Activated T-helper 1 cell treated with anti-CD3 and anti-CD28 coated beads, Interleukin-12 subunit alpha, Interleukin-12 subunit beta, Interleukin-2, Interleukin-4 antibody, amounts not matched to agents 30 ng/mL and 10 ng/mL and 1 ng/mL, durations not matched to agents 14 hours and 24 hours and 36 hours (primary cell): Measurements from ENCODE around the gene RING1. TPM values are rescaled to one million over a fixed set of nuclear protein-coding genes. Genes with fewer than 3 reads are reported as not detected.

Experiments
- DNase-seq: peaks from one replicate; pipeline ENCODE4 v3.0.0; 2021; ENCODE audit warnings: low spot score
- H3K27ac Mint-ChIP-seq: one replicate; pipeline ENCODE4 v1.8.0; 2021; ENCODE audit warnings: mild to moderate bottlenecking, mixed read lengths
- H3K27me3 Mint-ChIP-seq: one replicate; pipeline ENCODE4 v1.8.0; 2022; ENCODE audit warnings: mild to moderate bottlenecking, moderate library complexity, mixed read lengths; ENCODE audit not compliant: insufficient read depth
- H3K36me3 Mint-ChIP-seq: one replicate; pipeline ENCODE4 v1.8.0; 2021; ENCODE audit warnings: low read depth, mixed read lengths
- H3K4me1 Mint-ChIP-seq: one replicate; pipeline ENCODE4 v1.8.0; 2021; ENCODE audit warnings: low read depth, mixed read lengths
- H3K4me3 Mint-ChIP-seq: one replicate; pipeline ENCODE4 v1.8.0; 2021; ENCODE audit warnings: mild to moderate bottlenecking, moderate library complexity, mixed read lengths
- H3K9me3 Mint-ChIP-seq: one replicate; pipeline ENCODE4 v1.8.0; 2021; ENCODE audit warnings: mixed read lengths
- intact Hi-C: fragments of 100-400 bp; cut with micrococcal nuclease; formaldehyde crosslinking; loops from one replicate; pipeline ENCODE4 v1.15.1; 2024
- total RNA-seq: library from RNA; stranded (reverse); gene quantifications from 2 replicates; pipeline ENCODE4 v1.2.3, GENCODE V29; 2022

Gene RING1
- total RNA-seq, 1 donor from 2014 or later, result 53.4 TPM

GRCh38 chr6:33167374-33168283 is 40.7 kb upstream of the RING1 start:
- Mint-ChIP-seq H3K9me3 (no peaks in the 10 kb centered on the region), H3K4me1 (no peaks in the 10 kb centered on the region), H3K27ac (no peak overlapping the region), H3K36me3 (no peaks in the 10 kb centered on the region), H3K27me3 (peaks cover 1% of the 10 kb centered on the region), H3K4me3 (no peak overlapping the region)
- intact Hi-C loops, result no loop called here
- no peak for DNase-seq

- Mint-ChIP-seq H3K27ac (no peak overlapping the region), H3K4me1 (no peaks in the 10 kb centered on the region), H3K36me3 (no peaks in the 10 kb centered on the region), H3K9me3 (no peaks in the 10 kb centered on the region), H3K4me3 (no peak overlapping the region), H3K27me3 (peaks cover 1% of the 10 kb centered on the region)
- intact Hi-C loops, result no loop called here
- DNase-seq, result no peak
Observed at GRCh38 chr6:33168284-33168601, 40.1 kb upstream of the RING1 start.

- H3K27me3 Mint-ChIP-seq, result no peaks in the 10 kb centered on the region
- no peaks in the 10 kb centered on the region for H3K9me3 Mint-ChIP-seq
- H3K4me1 Mint-ChIP-seq, result no peaks in the 10 kb centered on the region
- DNase-seq, result no peak
- no peak overlapping the region for H3K27ac Mint-ChIP-seq
- intact Hi-C loops, result no loop called here
- no peak overlapping the region for H3K4me3 Mint-ChIP-seq
- H3K36me3 Mint-ChIP-seq, result no peaks in the 10 kb centered on the region
Observed at GRCh38 chr6:33168639-33169038, 39.7 kb upstream of the RING1 start.

- H3K27ac Mint-ChIP-seq, result no peak overlapping the region
- no peak overlapping the region for H3K4me3 Mint-ChIP-seq
- intact Hi-C loops, result no loop called here
- DNase-seq, result no peak
- H3K4me1 Mint-ChIP-seq, result no peaks in the 10 kb centered on the region
- H3K27me3 Mint-ChIP-seq, result no peaks in the 10 kb centered on the region
- no peaks in the 10 kb centered on the region for H3K9me3 Mint-ChIP-seq
- H3K36me3 Mint-ChIP-seq, result no peaks in the 10 kb centered on the region
Observed at GRCh38 chr6:33169291-33170175, 38.8 kb upstream of the RING1 start.

GRCh38 chr6:33170176-33171015 is 37.9 kb upstream of the RING1 start:
- no peak overlapping the region for H3K4me3 Mint-ChIP-seq
- H3K27me3 Mint-ChIP-seq, result no peaks in the 10 kb centered on the region
- no peaks in the 10 kb centered on the region for H3K9me3 Mint-ChIP-seq
- intact Hi-C loops, result no loop called here
- no peak for DNase-seq
- no peaks in the 10 kb centered on the region for H3K36me3 Mint-ChIP-seq
- no peaks in the 10 kb centered on the region for H3K4me1 Mint-ChIP-seq
- H3K27ac Mint-ChIP-seq, result no peak overlapping the region

- no peak for DNase-seq
- Mint-ChIP-seq H3K4me3 (no peak overlapping the region), H3K9me3 (no peaks in the 10 kb centered on the region), H3K36me3 (no peaks in the 10 kb centered on the region), H3K27ac (no peak overlapping the region), H3K27me3 (no peaks in the 10 kb centered on the region), H3K4me1 (no peaks in the 10 kb centered on the region)
- intact Hi-C loops, result no loop called here
Observed at GRCh38 chr6:33171016-33171879, 37.1 kb upstream of the RING1 start.

GRCh38 chr6:33171880-33172687 is 36.2 kb upstream of the RING1 start:
- no peaks in the 10 kb centered on the region for H3K9me3 Mint-ChIP-seq
- H3K27ac Mint-ChIP-seq, result no peak overlapping the region
- no peaks in the 10 kb centered on the region for H3K27me3 Mint-ChIP-seq
- no peak overlapping the region for H3K4me3 Mint-ChIP-seq
- no peaks in the 10 kb centered on the region for H3K4me1 Mint-ChIP-seq
- no peak for DNase-seq
- H3K36me3 Mint-ChIP-seq, result no peaks in the 10 kb centered on the region
- intact Hi-C loops, result no loop called here

GRCh38 chr6:33172688-33173534 is 35.4 kb upstream of the RING1 start:
- no peak overlapping the region for H3K27ac Mint-ChIP-seq
- H3K4me3 Mint-ChIP-seq, result no peak overlapping the region
- H3K4me1 Mint-ChIP-seq, result no peaks in the 10 kb centered on the region
- no peaks in the 10 kb centered on the region for H3K9me3 Mint-ChIP-seq
- intact Hi-C loops, result no loop called here
- DNase-seq, result no peak
- no peaks in the 10 kb centered on the region for H3K27me3 Mint-ChIP-seq
- H3K36me3 Mint-ChIP-seq, result no peaks in the 10 kb centered on the region

GRCh38 chr6:33173535-33174180 is 34.6 kb upstream of the RING1 start:
- no peaks in the 10 kb centered on the region for H3K27me3 Mint-ChIP-seq
- H3K4me3 Mint-ChIP-seq, result no peak overlapping the region
- H3K9me3 Mint-ChIP-seq, result no peaks in the 10 kb centered on the region
- H3K27ac Mint-ChIP-seq, result no peak overlapping the region
- H3K36me3 Mint-ChIP-seq, result no peaks in the 10 kb centered on the region
- no peak for DNase-seq
- no peaks in the 10 kb centered on the region for H3K4me1 Mint-ChIP-seq
- intact Hi-C loops, result no loop called here

- Mint-ChIP-seq H3K9me3 (no peaks in the 10 kb centered on the region), H3K4me1 (no peaks in the 10 kb centered on the region), H3K4me3 (no peak overlapping the region), H3K27me3 (no peaks in the 10 kb centered on the region), H3K36me3 (no peaks in the 10 kb centered on the region), H3K27ac (no peak overlapping the region)
- DNase-seq, result no peak
- intact Hi-C loops, result no loop called here
Observed at GRCh38 chr6:33174784-33175183, 33.5 kb upstream of the RING1 start.
